Ascending aorta (tissue), 2 donors: ENCODE measurements around the gene BMAL2. TPM values are rescaled to one million over a fixed set of nuclear protein-coding genes. Genes with fewer than 3 reads are reported as not detected.

Experiments
- DNase-seq, 2 donors: peaks; one replicate each; pipeline ENCODE4 v3.0.0-alpha.2; 2019; ENCODE audit warnings: low spot score in 2 of 2
- H3K27ac ChIP-seq, 2 donors: fragments of 200-600 bp; sonication (generic); one replicate each; pipeline ENCODE4 v1.5.1; 2016 to 2017; ENCODE audit warnings: mild to moderate bottlenecking in 1 of 2
- H3K27me3 ChIP-seq: fragments of 200-600 bp; sonication (generic); one replicate; pipeline ENCODE4 v1.5.1; 2017
- H3K36me3 ChIP-seq, 2 donors: fragments of 200-600 bp; sonication (generic); one replicate each; pipeline ENCODE4 v1.5.1; 2016
- H3K4me1 ChIP-seq, 2 donors: fragments of 200-600 bp; sonication (generic); one replicate each; pipeline ENCODE4 v1.5.1; 2016 to 2017; ENCODE audit warnings: mild to moderate bottlenecking in 1 of 2
- H3K4me3 ChIP-seq, 2 donors: fragments of 200-600 bp; sonication (generic); one replicate each; pipeline ENCODE4 v1.5.1; 2016 to 2017; ENCODE audit warnings: mild to moderate bottlenecking in 1 of 2
- H3K9me3 ChIP-seq, 2 donors: fragments of 200-600 bp; sonication (generic); one replicate each; pipeline ENCODE4 v1.5.1; 2016
- intact Hi-C: fragments of 100-400 bp; cut with DNase I; formaldehyde crosslinking; loops from one replicate; pipeline ENCODE4 v1.15.1; 2023
- total RNA-seq: library from RNA; depleted of rRNA; stranded (reverse); fragments of >200 nt; gene quantifications from one replicate; pipeline ENCODE4 v1.1.0, GENCODE V29; 2016
- TF ChIP-seq, protein P1 (sequence below), 3 experiments: fragments of 200-600 bp in 2 of 3; fragments of 450-650 bp in 1 of 3; sonication (generic) in 2 of 3; IDR thresholded peaks; one replicate each; pipeline ENCODE4 v1.5.1; 2016 to 2019; ENCODE audit warnings: antibody characterized with exemption in 3 of 3, mild to moderate bottlenecking in 1 of 3, moderate library complexity in 1 of 3

Gene BMAL2
- total RNA-seq, 1 donor from 2014 or later: 5.6 TPM

- no peak overlapping the region for H3K27ac ChIP-seq
Observed at GRCh38 chr12:27343255-27344000, 10.8 kb downstream of the BMAL2 start.

GRCh38 chr12:27344246-27344645 lies 11.6 kb downstream of the BMAL2 start:
- H3K27ac ChIP-seq: no peak overlapping the region
- no peaks in the 10 kb centered on the region for H3K4me1 ChIP-seq
- H3K36me3 ChIP-seq: no peaks in the 10 kb centered on the region
- H3K4me3 ChIP-seq: no peak overlapping the region
- H3K27me3 ChIP-seq: no peaks in the 10 kb centered on the region
- TF ChIP-seq, protein P1, sequence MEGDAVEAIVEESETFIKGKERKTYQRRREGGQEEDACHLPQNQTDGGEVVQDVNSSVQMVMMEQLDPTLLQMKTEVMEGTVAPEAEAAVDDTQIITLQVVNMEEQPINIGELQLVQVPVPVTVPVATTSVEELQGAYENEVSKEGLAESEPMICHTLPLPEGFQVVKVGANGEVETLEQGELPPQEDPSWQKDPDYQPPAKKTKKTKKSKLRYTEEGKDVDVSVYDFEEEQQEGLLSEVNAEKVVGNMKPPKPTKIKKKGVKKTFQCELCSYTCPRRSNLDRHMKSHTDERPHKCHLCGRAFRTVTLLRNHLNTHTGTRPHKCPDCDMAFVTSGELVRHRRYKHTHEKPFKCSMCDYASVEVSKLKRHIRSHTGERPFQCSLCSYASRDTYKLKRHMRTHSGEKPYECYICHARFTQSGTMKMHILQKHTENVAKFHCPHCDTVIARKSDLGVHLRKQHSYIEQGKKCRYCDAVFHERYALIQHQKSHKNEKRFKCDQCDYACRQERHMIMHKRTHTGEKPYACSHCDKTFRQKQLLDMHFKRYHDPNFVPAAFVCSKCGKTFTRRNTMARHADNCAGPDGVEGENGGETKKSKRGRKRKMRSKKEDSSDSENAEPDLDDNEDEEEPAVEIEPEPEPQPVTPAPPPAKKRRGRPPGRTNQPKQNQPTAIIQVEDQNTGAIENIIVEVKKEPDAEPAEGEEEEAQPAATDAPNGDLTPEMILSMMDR (IDR thresholded peaks at IDR 0.05): no peak
- intact Hi-C loops: no loop called here
- no peaks in the 10 kb centered on the region for H3K9me3 ChIP-seq
- DNase-seq: no peak

More at GRCh38 chr12:27343255-27344000, 10.8 kb downstream of the BMAL2 start:
- no peaks in the 10 kb centered on the region for H3K9me3 ChIP-seq
- no peaks in the 10 kb centered on the region for H3K36me3 ChIP-seq
- intact Hi-C loops: no loop called here
- DNase-seq: no peak
- H3K4me1 ChIP-seq: no peaks in the 10 kb centered on the region
- no peak overlapping the region for H3K4me3 ChIP-seq
- TF ChIP-seq, protein P1 (IDR thresholded peaks at IDR 0.05): no peak
- no peaks in the 10 kb centered on the region for H3K27me3 ChIP-seq

DNA sequence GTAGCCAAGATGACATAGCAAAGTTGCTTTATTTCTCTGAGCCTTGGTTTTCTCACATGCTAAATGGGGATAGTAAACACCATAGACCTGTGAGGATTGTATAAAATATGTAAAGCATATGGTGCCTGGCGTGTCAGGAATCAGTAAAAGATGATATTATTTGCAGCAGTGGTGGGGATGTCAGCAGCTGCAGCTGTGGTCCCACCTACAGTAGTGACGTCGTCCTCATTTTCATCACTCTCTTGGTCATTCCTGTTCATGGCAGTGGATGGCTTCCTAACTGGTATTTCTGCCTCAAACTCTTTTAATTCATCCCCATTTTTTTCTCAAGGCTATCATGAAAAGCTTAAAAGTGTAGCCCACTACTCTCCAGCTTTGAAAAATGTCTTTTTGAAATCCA lies 12.1 kb downstream of the BMAL2 start:
- no peak overlapping the region for H3K27ac ChIP-seq
- no peak for DNase-seq
- no peaks in the 10 kb centered on the region for H3K27me3 ChIP-seq
- intact Hi-C loops: no loop called here
- no peaks in the 10 kb centered on the region for H3K9me3 ChIP-seq
- TF ChIP-seq, protein P1 (IDR thresholded peaks at IDR 0.05): no peak
- no peaks in the 10 kb centered on the region for H3K4me1 ChIP-seq
- no peaks in the 10 kb centered on the region for H3K36me3 ChIP-seq
- no peak overlapping the region for H3K4me3 ChIP-seq

- no peak overlapping the region for H3K4me3 ChIP-seq
- DNase-seq: no peak
- H3K27me3 ChIP-seq: no peaks in the 10 kb centered on the region
- TF ChIP-seq, protein P1 (IDR thresholded peaks at IDR 0.05): no peak
- H3K4me1 ChIP-seq: no peaks in the 10 kb centered on the region
- H3K9me3 ChIP-seq: no peaks in the 10 kb centered on the region
- intact Hi-C loops: no loop called here
- no peak overlapping the region for H3K27ac ChIP-seq
- no peaks in the 10 kb centered on the region for H3K36me3 ChIP-seq
Observed at GRCh38 chr12:27345376-27345775, 12.7 kb downstream of the BMAL2 start.

- H3K4me3 ChIP-seq: no peak overlapping the region
- H3K27me3 ChIP-seq: no peaks in the 10 kb centered on the region
- H3K9me3 ChIP-seq: no peaks in the 10 kb centered on the region
- no peaks in the 10 kb centered on the region for H3K4me1 ChIP-seq
- intact Hi-C loops: no loop called here
- TF ChIP-seq, protein P1 (IDR thresholded peaks at IDR 0.05): no peak
- no peak for DNase-seq
- no peaks in the 10 kb centered on the region for H3K36me3 ChIP-seq
- no peak overlapping the region for H3K27ac ChIP-seq
Observed at GRCh38 chr12:27347779-27348178, 15.1 kb downstream of the BMAL2 start.
